Osteoblast (primary cell): Measurements from ENCODE around the gene SMARCC2. TPM values are rescaled to one million over a fixed set of nuclear protein-coding genes. Genes with fewer than 3 reads are reported as not detected.

Source experiments
- DNase-seq: peaks from one replicate; pipeline ENCODE4 v3.0.0; 2011; ENCODE audit warnings: low spot score, mixed read lengths; ENCODE audit not compliant: insufficient read length; ENCODE audit errors: missing footprints
- H2AFZ ChIP-seq: 2 replicates; pipeline ENCODE4 v1.6.0; 2011; ENCODE audit warnings: mild to moderate bottlenecking, low read length
- H3K27ac ChIP-seq: 2 replicates; pipeline ENCODE4 v1.5.1; 2011; ENCODE audit warnings: mild to moderate bottlenecking, low read depth, low read length, moderate library complexity
- H3K27me3 ChIP-seq: 2 replicates; pipeline ENCODE4 v1.6.0; 2012; ENCODE audit warnings: mild to moderate bottlenecking, control low read depth, inconsistent platforms, low read length, moderate library complexity; ENCODE audit not compliant: insufficient read depth
- H3K36me3 ChIP-seq: 2 replicates; pipeline ENCODE4 v1.5.1; 2011; ENCODE audit warnings: mild to moderate bottlenecking, low read length, control low read depth, moderate library complexity; ENCODE audit not compliant: insufficient read depth
- H3K4me1 ChIP-seq: 2 replicates; pipeline ENCODE4 v1.5.1; 2011; ENCODE audit warnings: mild to moderate bottlenecking, low read length, control low read depth, moderate library complexity; ENCODE audit not compliant: insufficient read depth
- H3K4me2 ChIP-seq: 2 replicates; pipeline ENCODE4 v1.6.0; 2011; ENCODE audit warnings: mild to moderate bottlenecking, low read length; ENCODE audit not compliant: insufficient read depth
- H3K4me3 ChIP-seq: fragments of 200-600 bp; sonication (generic); 3 replicates; pipeline ENCODE4 v1.5.1; 2012; ENCODE audit warnings: mild to moderate bottlenecking, low read length, inconsistent platforms; ENCODE audit not compliant: insufficient read depth
- H3K79me2 ChIP-seq: 2 replicates; pipeline ENCODE4 v1.6.0; 2012; ENCODE audit warnings: mild to moderate bottlenecking, low read length, control low read depth, inconsistent platforms; ENCODE audit not compliant: insufficient read depth
- H3K9me3 ChIP-seq: 2 replicates; pipeline ENCODE4 v1.5.1; 2011; ENCODE audit warnings: low read depth, low read length, control low read depth
- H4K20me1 ChIP-seq: 2 replicates; pipeline ENCODE4 v1.6.0; 2012; ENCODE audit warnings: mild to moderate bottlenecking, low read length, control low read depth; ENCODE audit not compliant: insufficient read depth
- CTCF ChIP-seq: IDR thresholded peaks from 2 replicates; pipeline ENCODE4 v1.5.1; 2011; ENCODE audit warnings: mild to moderate bottlenecking, low read depth, low read length, moderate library complexity; ENCODE audit errors: extremely low read depth
- total RNA-seq: library from RNA; depleted of rRNA; stranded (reverse); fragments of >200 nt; gene quantifications from 2 replicates; pipeline ENCODE4 v1.2.3, GENCODE V29; 2012

SMARCC2 gene
- total RNA-seq, 1 donor = 65.9 TPM

- Histone ChIP-seq H3K27ac (no peak overlapping the region), H4K20me1 (peaks cover 14% of the 10 kb centered on the region), H3K9me3 (no peaks in the 10 kb centered on the region), H3K27me3 (no peaks in the 10 kb centered on the region), H3K4me2 (no peak overlapping the region), H2AFZ (no peak overlapping the region), H3K79me2 (no peaks in the 10 kb centered on the region), H3K4me3 (no peak overlapping the region), H3K36me3 (peaks cover 16% of the 10 kb centered on the region), H3K4me1 (no peaks in the 10 kb centered on the region)
- peak; percentile 57 for DNase-seq
- TF ChIP-seq CTCF = no peak
Measured at GRCh38 chr12:56234746-56235436, 45.6 kb upstream of the SMARCC2 start.

GRCh38 chr12:56231184-56231582, 41.9 kb upstream of the SMARCC2 start:
- Histone ChIP-seq H3K4me2 (no peak overlapping the region), H3K79me2 (no peaks in the 10 kb centered on the region), H3K36me3 (peaks cover 3% of the 10 kb centered on the region), H2AFZ (no peak overlapping the region), H4K20me1 (no peaks in the 10 kb centered on the region), H3K4me1 (no peaks in the 10 kb centered on the region), H3K27me3 (no peaks in the 10 kb centered on the region), H3K4me3 (no peak overlapping the region), H3K27ac (no peak overlapping the region), H3K9me3 (no peaks in the 10 kb centered on the region)
- TF ChIP-seq CTCF = no peak
- DNase-seq = peak; percentile 45

- Histone ChIP-seq H3K9me3 (no peaks in the 10 kb centered on the region), H3K79me2 (no peaks in the 10 kb centered on the region), H3K4me1 (no peaks in the 10 kb centered on the region), H4K20me1 (no peaks in the 10 kb centered on the region), H3K4me2 (no peak overlapping the region), H3K4me3 (no peak overlapping the region), H3K27me3 (no peaks in the 10 kb centered on the region), H2AFZ (no peak overlapping the region), H3K36me3 (peaks cover 3% of the 10 kb centered on the region), H3K27ac (no peak overlapping the region)
- TF ChIP-seq CTCF = no peak
- DNase-seq = peak; percentile 72
Measured at GRCh38 chr12:56230432-56231183, 41.3 kb upstream of the SMARCC2 start.

GRCh38 chr12:56229916-56230431, 40.7 kb upstream of the SMARCC2 start, which contains the start of gene SLC39A5:
Gene SLC39A5, plus strand, starts transcription at chr12:56230051. Its CDS starts 1,224 bp downstream, at chr12:56231275.
- DNase-seq = peak; percentile 55
- Histone ChIP-seq H3K4me1 (peaks cover 5% of the 10 kb centered on the region), H3K9me3 (no peaks in the 10 kb centered on the region), H3K79me2 (no peaks in the 10 kb centered on the region), H4K20me1 (no peaks in the 10 kb centered on the region), H3K27me3 (no peaks in the 10 kb centered on the region), H3K4me2 (no peak within 1 kb of the TSS), H2AFZ (no peak within 1 kb of the TSS), H3K27ac (no peak within 1 kb of the TSS), H3K36me3 (peaks cover 3% of the 10 kb centered on the region), H3K4me3 (no peak within 1 kb of the TSS)
- TF ChIP-seq CTCF = no peak
